ENCODE measurements around the gene CAMK1D.

- TF ChIP-seq CTCF (IDR thresholded peaks at IDR 0.05; ENCODE audit: borderline replicate concordance, extremely low read depth, low read length, poor library complexity, severe bottlenecking), result no peak
- no peak for TF ChIP-seq EZH2 (IDR thresholded peaks at IDR 0.05; ENCODE audit: borderline replicate concordance, low read depth, low read length, severe bottlenecking)
Observed at GRCh38 chr10:12583891-12584595, 234.7 kb downstream of the CAMK1D start.

All from DND-41 (cell line).